WTC11 (cell line): ENCODE measurements around the gene GPR153.

ENCODE experiments used
- AFF4 ChIP-seq: sonication (generic); formaldehyde crosslinking; IDR thresholded peaks from 2 replicates; pipeline ENCODE4 v1.8.1; 2023; ENCODE audit warnings: mild to moderate bottlenecking, missing genetic modification reagents, borderline replicate concordance
- ATF2 ChIP-seq: sonication (generic); formaldehyde crosslinking; IDR thresholded peaks from 2 replicates; pipeline ENCODE4 v1.8.1; 2022; ENCODE audit warnings: low read depth, missing genetic modification reagents, borderline replicate concordance
- CREB1 ChIP-seq: sonication (generic); formaldehyde crosslinking; IDR thresholded peaks from 2 replicates; pipeline ENCODE4 v1.8.0; 2023; ENCODE audit warnings: mild to moderate bottlenecking, missing genetic modification reagents
- CTCF ChIP-seq: fragments of 200-600 bp; IDR thresholded peaks from 2 replicates; pipeline ENCODE4 v1.8.0; 2022; ENCODE audit warnings: antibody characterized with exemption
- ESRRA ChIP-seq: sonication (generic); formaldehyde crosslinking; IDR thresholded peaks from 2 replicates; pipeline ENCODE4 v1.8.1; 2022; ENCODE audit warnings: mild to moderate bottlenecking, missing genetic modification reagents, borderline replicate concordance
- FOXK1 ChIP-seq: sonication (generic); formaldehyde crosslinking; IDR thresholded peaks from 2 replicates; pipeline ENCODE4 v1.8.0; 2022; ENCODE audit warnings: mild to moderate bottlenecking, moderate library complexity, missing genetic modification reagents
- JAZF1 ChIP-seq: fragments of 250-450 bp; sonication (Bioruptor Pico); IDR thresholded peaks from 2 replicates; pipeline ENCODE4 v1.9.0; 2021; ENCODE audit warnings: moderate library complexity, mild to moderate bottlenecking, inconsistent platforms
- MXD4 ChIP-seq: fragments of 250-450 bp; sonication (Bioruptor Pico); IDR thresholded peaks from 2 replicates; pipeline ENCODE4 v1.8.0; 2021; ENCODE audit warnings: mild to moderate bottlenecking, moderate library complexity, borderline replicate concordance
- TCF7 ChIP-seq: sonication (generic); formaldehyde crosslinking; IDR thresholded peaks from 2 replicates; pipeline ENCODE4 v1.8.0; 2022; ENCODE audit warnings: mild to moderate bottlenecking, low read depth, missing genetic modification reagents, moderate library complexity
- TP53 ChIP-seq: sonication (generic); formaldehyde crosslinking; IDR thresholded peaks from 2 replicates; pipeline ENCODE4 v1.8.1; 2023; ENCODE audit warnings: mild to moderate bottlenecking, missing genetic modification reagents

GRCh38 chr1:6210591-6211355, 50.1 kb downstream of the GPR153 start:
- no peak for TF ChIP-seq CTCF
- TF ChIP-seq CREB1 (CRISPR knock-in tag), result no peak
- no peak for TF ChIP-seq AFF4 (CRISPR knock-in tag)
- TF ChIP-seq MXD4 (CRISPR knock-in tag), result no peak
- no peak for TF ChIP-seq ATF2
- TF ChIP-seq ESRRA (CRISPR knock-in tag), result no peak
- TF ChIP-seq TCF7 (CRISPR knock-in tag), result no peak
- no peak for TF ChIP-seq JAZF1 (CRISPR knock-in tag)
- TF ChIP-seq FOXK1, result no peak
- TF ChIP-seq TP53 (CRISPR knock-in tag), result no peak
